HepG2 (cell line): ENCODE data around the gene CD40. TPM values are rescaled to one million over a fixed set of nuclear protein-coding genes. Genes with fewer than 3 reads are reported as not detected.

ENCODE experiments used
- AHR ChIP-seq: IDR thresholded peaks from 2 replicates; pipeline ENCODE4 v1.6.1; 2018; ENCODE audit warnings: missing genetic modification reagents, missing compliant biosample characterization
- FOSL2 ChIP-seq: sonication (generic); formaldehyde crosslinking; IDR thresholded peaks from 2 replicates; pipeline ENCODE4 v1.4.0; 2020; ENCODE audit warnings: missing genetic modification reagents
- GABPA ChIP-seq, 2 experiments: IDR thresholded peaks; 2 replicates each; pipeline ENCODE4 v1.6.1; 2011 to 2016; ENCODE audit warnings: low read depth in 2 of 2, low read length in 1 of 2, missing biosample characterization in 1 of 2, missing genetic modification characterization in 1 of 2
- HMGXB4 ChIP-seq, 2 experiments: sonication (generic) in 1 of 2; formaldehyde crosslinking in 1 of 2; IDR thresholded peaks; 2 replicates each; pipeline versions ENCODE4 v1.4.0 to v1.6.1; 2018 to 2020; ENCODE audit warnings: missing genetic modification reagents in 2 of 2, borderline replicate concordance in 1 of 2, low read depth in 1 of 2, mild to moderate bottlenecking in 1 of 2, missing biosample characterization in 1 of 2
- HOXA7 ChIP-seq: sonication (generic); formaldehyde crosslinking; IDR thresholded peaks from 2 replicates; pipeline ENCODE4 v1.8.1; 2022; ENCODE audit warnings: mild to moderate bottlenecking, missing genetic modification reagents, moderate library complexity
- JDP2 ChIP-seq: sonication (generic); formaldehyde crosslinking; IDR thresholded peaks from 2 replicates; pipeline ENCODE4 v1.8.1; 2022; ENCODE audit warnings: missing genetic modification reagents, borderline replicate concordance
- MAFF ChIP-seq: IDR thresholded peaks from 2 replicates; pipeline ENCODE4 v1.6.1; 2011; ENCODE audit warnings: low read depth, low read length, improper control_type of control experiment
- MEIS1 ChIP-seq: sonication (generic); formaldehyde crosslinking; IDR thresholded peaks from 2 replicates; pipeline ENCODE4 v1.9.0; 2021; ENCODE audit warnings: mild to moderate bottlenecking, missing genetic modification reagents, moderate library complexity, borderline replicate concordance
- PCBP2 ChIP-seq: fragments of 200-400 bp; formaldehyde crosslinking; optimal IDR thresholded peaks from 2 replicates; pipeline ENCODE3; 2018; ENCODE audit warnings: low read length, low read depth; ENCODE audit not compliant: poor library complexity, severe bottlenecking
- RELA ChIP-seq: sonication (generic); formaldehyde crosslinking; IDR thresholded peaks from 2 replicates; pipeline ENCODE4 v1.4.0; 2020; ENCODE audit warnings: missing genetic modification reagents
- SMARCE1 ChIP-seq: fragments of 450-650 bp; IDR thresholded peaks from 2 replicates; pipeline ENCODE4 v1.6.1; 2017; ENCODE audit warnings: borderline replicate concordance
- SP4 ChIP-seq: sonication (generic); formaldehyde crosslinking; IDR thresholded peaks from 2 replicates; pipeline ENCODE4 v1.8.1; 2023; ENCODE audit warnings: mild to moderate bottlenecking, missing genetic modification reagents
- USF2 ChIP-seq, 2 experiments: sonication (generic) in 1 of 2; formaldehyde crosslinking in 1 of 2; IDR thresholded peaks; 2 replicates each; pipeline versions ENCODE4 v1.5.1 to v1.6.1; 2011 to 2020; ENCODE audit warnings: borderline replicate concordance in 1 of 2, low read depth in 1 of 2, low read length in 1 of 2, mild to moderate bottlenecking in 1 of 2, missing genetic modification reagents in 1 of 2, moderate library complexity in 1 of 2
- ZNF205 ChIP-seq: IDR thresholded peaks from 2 replicates; pipeline ENCODE4 v1.6.1; 2018; ENCODE audit warnings: missing biosample characterization, missing genetic modification reagents
- ZNF383 ChIP-seq: sonication (generic); formaldehyde crosslinking; IDR thresholded peaks from 2 replicates; pipeline ENCODE4 v1.4.0; 2020; ENCODE audit warnings: missing genetic modification reagents, mild to moderate bottlenecking, borderline replicate concordance
- ZNF773 ChIP-seq: sonication (generic); formaldehyde crosslinking; IDR thresholded peaks from 2 replicates; pipeline ENCODE4 v1.4.0; 2020; ENCODE audit warnings: missing genetic modification reagents, borderline replicate concordance
- ZNF781 ChIP-seq: sonication (generic); formaldehyde crosslinking; IDR thresholded peaks from 2 replicates; pipeline ENCODE4 v1.5.1; 2020; ENCODE audit warnings: borderline replicate concordance, mild to moderate bottlenecking, missing genetic modification reagents; ENCODE audit errors: not compliant biosample characterization
- ZNF878 ChIP-seq: sonication (generic); formaldehyde crosslinking; IDR thresholded peaks from 2 replicates; pipeline ENCODE4 v1.8.1; 2023; ENCODE audit warnings: mild to moderate bottlenecking, missing genetic modification reagents, moderate library complexity
- polyA plus RNA-seq, 8 experiments: library from polyadenylated mRNA; depleted of rRNA in 3 of 8; stranded (reverse) in 7 of 8; unstranded in 1 of 8; fragments of >200 nt; fragmentation: Illumina TruSeq in 4 of 8; extraction: Trizol in 4 of 8; gene quantifications; 2 replicates each; pipeline versions ENCODE4 v1.2.1 to v1.2.3, GENCODE V29; 2011 to 2016; ENCODE audit warnings: low read depth in 4 of 8, missing spikeins in 1 of 8, mixed read lengths in 1 of 8; ENCODE audit not compliant: insufficient read depth in 1 of 8
- total RNA-seq, 5 experiments: library from RNA; depleted of rRNA; stranded (reverse); fragments of >200 nt; fragmentation: Illumina TruSeq; extraction: Trizol; gene quantifications; 2 replicates each; pipeline ENCODE4 v1.2.3, GENCODE V29; 2016; ENCODE audit warnings: low read depth in 1 of 5
- TF ChIP-seq, protein P1 (sequence below): sonication (generic); formaldehyde crosslinking; IDR thresholded peaks from 2 replicates; pipeline ENCODE4 v1.4.0; 2020; ENCODE audit warnings: missing genetic modification reagents
- TF ChIP-seq, protein P2 (sequence below): sonication (generic); formaldehyde crosslinking; IDR thresholded peaks from 2 replicates; pipeline ENCODE4 v1.4.0; 2020; ENCODE audit warnings: mild to moderate bottlenecking, missing genetic modification reagents
- TF ChIP-seq, protein P3 (sequence below): sonication (generic); formaldehyde crosslinking; conservative IDR thresholded peaks from 2 replicates; pipeline ENCODE4 v1.4.0; 2020; ENCODE audit warnings: missing genetic modification reagents

Gene CD40
- total and polyA plus RNA-seq, 2 of the 13 experiments (the other 11 are each of a cell fraction or from before 2014, with no cell fraction given), result 4.6 to 13.4 TPM

- TF ChIP-seq USF2 (IDR thresholded peaks at IDR 0.05; ENCODE audit: low read depth, low read length) (no peak), USF2 (CRISPR knock-in tag; IDR thresholded peaks at IDR 0.05; ENCODE audit: borderline replicate concordance) (no peak), RELA (CRISPR knock-in tag) (no peak), GABPA (IDR thresholded peaks at IDR 0.05; ENCODE audit: low read depth, low read length) (no peak), GABPA (CRISPR knock-in tag; IDR thresholded peaks at IDR 0.05; ENCODE audit: low read depth) (no peak), MAFF (no peak), SP4 (CRISPR knock-in tag) (peak; percentile 66; the same call in 1 of the 2 replicates), FOSL2 (0 out of 2 replicates have a peak, but pooled peaks have one; percentile 28), HMGXB4 (CRISPR knock-in tag; IDR thresholded peaks at IDR 0.05; ENCODE audit: borderline replicate concordance in 1 of 2, low read depth in 1 of 2) (peak; percentile 41 to 43; a peak in 1 of 4 replicates), SMARCE1 (no peak), JDP2 (CRISPR knock-in tag) (no peak), ZNF878 (CRISPR knock-in tag) (no peak), ZNF781 (CRISPR knock-in tag) (no peak), ZNF205 (CRISPR knock-in tag) (peak; percentile 80), MEIS1 (CRISPR knock-in tag) (no peak), ZNF383 (CRISPR knock-in tag) (no peak), AHR (CRISPR knock-in tag) (no peak), ZNF773 (no peak), HOXA7 (no peak), PCBP2 (no peak)
- TF ChIP-seq, protein P1, sequence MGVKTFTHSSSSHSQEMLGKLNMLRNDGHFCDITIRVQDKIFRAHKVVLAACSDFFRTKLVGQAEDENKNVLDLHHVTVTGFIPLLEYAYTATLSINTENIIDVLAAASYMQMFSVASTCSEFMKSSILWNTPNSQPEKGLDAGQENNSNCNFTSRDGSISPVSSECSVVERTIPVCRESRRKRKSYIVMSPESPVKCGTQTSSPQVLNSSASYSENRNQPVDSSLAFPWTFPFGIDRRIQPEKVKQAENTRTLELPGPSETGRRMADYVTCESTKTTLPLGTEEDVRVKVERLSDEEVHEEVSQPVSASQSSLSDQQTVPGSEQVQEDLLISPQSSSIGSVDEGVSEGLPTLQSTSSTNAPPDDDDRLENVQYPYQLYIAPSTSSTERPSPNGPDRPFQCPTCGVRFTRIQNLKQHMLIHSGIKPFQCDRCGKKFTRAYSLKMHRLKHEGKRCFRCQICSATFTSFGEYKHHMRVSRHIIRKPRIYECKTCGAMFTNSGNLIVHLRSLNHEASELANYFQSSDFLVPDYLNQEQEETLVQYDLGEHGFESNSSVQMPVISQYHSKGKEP (CRISPR knock-in tag), result no peak
- TF ChIP-seq, protein P2, sequence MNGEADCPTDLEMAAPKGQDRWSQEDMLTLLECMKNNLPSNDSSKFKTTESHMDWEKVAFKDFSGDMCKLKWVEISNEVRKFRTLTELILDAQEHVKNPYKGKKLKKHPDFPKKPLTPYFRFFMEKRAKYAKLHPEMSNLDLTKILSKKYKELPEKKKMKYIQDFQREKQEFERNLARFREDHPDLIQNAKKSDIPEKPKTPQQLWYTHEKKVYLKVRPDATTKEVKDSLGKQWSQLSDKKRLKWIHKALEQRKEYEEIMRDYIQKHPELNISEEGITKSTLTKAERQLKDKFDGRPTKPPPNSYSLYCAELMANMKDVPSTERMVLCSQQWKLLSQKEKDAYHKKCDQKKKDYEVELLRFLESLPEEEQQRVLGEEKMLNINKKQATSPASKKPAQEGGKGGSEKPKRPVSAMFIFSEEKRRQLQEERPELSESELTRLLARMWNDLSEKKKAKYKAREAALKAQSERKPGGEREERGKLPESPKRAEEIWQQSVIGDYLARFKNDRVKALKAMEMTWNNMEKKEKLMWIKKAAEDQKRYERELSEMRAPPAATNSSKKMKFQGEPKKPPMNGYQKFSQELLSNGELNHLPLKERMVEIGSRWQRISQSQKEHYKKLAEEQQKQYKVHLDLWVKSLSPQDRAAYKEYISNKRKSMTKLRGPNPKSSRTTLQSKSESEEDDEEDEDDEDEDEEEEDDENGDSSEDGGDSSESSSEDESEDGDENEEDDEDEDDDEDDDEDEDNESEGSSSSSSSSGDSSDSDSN (CRISPR knock-in tag), result 0 out of 2 replicates have a peak, but pooled peaks have one; percentile 21
- TF ChIP-seq, protein P3, sequence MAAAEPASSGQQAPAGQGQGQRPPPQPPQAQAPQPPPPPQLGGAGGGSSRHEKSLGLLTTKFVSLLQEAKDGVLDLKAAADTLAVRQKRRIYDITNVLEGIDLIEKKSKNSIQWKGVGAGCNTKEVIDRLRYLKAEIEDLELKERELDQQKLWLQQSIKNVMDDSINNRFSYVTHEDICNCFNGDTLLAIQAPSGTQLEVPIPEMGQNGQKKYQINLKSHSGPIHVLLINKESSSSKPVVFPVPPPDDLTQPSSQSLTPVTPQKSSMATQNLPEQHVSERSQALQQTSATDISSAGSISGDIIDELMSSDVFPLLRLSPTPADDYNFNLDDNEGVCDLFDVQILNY (CRISPR knock-in tag), result no peak
These were observed 14.6 kb downstream of the CD40 start (continued) for GRCh38 chr20:46132705-46133120.
